ENCODE data around the gene ARID3C. TPM values are rescaled to one million over a fixed set of nuclear protein-coding genes. Genes with fewer than 3 reads are reported as not detected.

ARID3C gene
- total and polyA plus RNA-seq, 2 donors (not counting 1 experiment from before 2014, with no cell fraction given): 0.17 TPM; not detected in 1

DNA sequence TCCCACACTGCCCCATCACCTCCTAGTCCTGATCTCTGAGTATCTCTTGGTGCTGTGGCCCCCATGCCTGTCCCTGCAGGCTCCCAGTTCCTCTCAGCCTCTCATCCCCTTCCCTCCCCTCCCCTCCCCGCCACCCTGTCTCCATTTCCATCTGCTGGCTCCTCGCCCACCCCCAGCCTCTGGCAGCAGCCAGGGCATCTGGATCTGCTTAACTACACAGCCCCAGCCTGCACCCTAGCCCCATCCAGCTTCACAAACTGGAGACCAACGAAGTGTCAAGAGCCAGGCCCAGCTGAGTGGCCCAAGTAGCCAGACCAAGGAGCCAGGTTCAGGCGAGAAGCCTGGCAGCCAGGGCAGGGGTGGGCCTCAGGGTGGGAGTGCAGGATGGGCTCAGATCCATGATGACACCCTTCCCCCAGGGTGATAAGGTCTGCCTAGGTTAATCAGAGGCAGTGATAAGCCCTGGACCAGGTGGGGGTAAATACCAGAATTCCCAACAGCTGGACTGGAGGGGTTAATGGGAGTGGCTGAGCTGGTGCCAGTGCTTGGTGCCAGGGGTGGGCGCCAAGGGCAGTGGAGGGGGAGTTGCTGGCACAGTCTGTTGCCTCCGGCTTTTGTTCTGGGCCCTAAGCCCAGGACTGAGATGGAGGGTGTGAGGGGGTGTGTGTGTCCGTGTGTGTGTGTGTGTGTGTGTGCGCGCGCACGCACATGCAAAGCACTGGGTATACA lies 25.6 kb upstream of the ARID3C start:
- peak in 1 of 2 donors; percentile 74 for DNase-seq (ENCODE audit: low read depth in 2 of 2)
- Histone ChIP-seq H2AFZ (ENCODE audit: low read length) (no peak overlapping the region), H3K4me2 (ENCODE audit: extremely low read depth, insufficient read depth, low read length) (peak overlapping the region; percentile 23), H3K9ac (ENCODE audit: insufficient read depth, low read length) (no peak overlapping the region), H3K9me3 (ENCODE audit: control insufficient read depth, insufficient read depth, low read depth, low read length) (no peaks in the 10 kb centered on the region), H3K4me1 (ENCODE audit: control insufficient read depth, extremely low read depth, insufficient read depth, low read length) (peaks cover 29% of the 10 kb centered on the region), H3K27me3 (ENCODE audit: control insufficient read depth, insufficient read depth, low read length) (no peaks in the 10 kb centered on the region), H3K79me2 (ENCODE audit: control insufficient read depth, insufficient read depth, low read length) (no peaks in the 10 kb centered on the region), H3K27ac (ENCODE audit: insufficient read depth, low read length) (no peak overlapping the region), H3K36me3 (ENCODE audit: control insufficient read depth, insufficient read depth, low read length) (peaks cover under 1% of the 10 kb centered on the region), H3K4me3 (replicated peaks in 1 of 4; ENCODE audit: control extremely low read depth in 1 of 4, insufficient read depth in 1 of 4, low read depth in 3 of 4, low read length in 4 of 4) (no peak overlapping the region), H4K20me1 (ENCODE audit: control insufficient read depth, extremely low read depth, insufficient read depth, low read length) (no peaks in the 10 kb centered on the region)
- TF ChIP-seq EZH2 (IDR thresholded peaks at IDR 0.05; ENCODE audit: low read length, missing control alignments): no peak
- TF ChIP-seq, protein P1, sequence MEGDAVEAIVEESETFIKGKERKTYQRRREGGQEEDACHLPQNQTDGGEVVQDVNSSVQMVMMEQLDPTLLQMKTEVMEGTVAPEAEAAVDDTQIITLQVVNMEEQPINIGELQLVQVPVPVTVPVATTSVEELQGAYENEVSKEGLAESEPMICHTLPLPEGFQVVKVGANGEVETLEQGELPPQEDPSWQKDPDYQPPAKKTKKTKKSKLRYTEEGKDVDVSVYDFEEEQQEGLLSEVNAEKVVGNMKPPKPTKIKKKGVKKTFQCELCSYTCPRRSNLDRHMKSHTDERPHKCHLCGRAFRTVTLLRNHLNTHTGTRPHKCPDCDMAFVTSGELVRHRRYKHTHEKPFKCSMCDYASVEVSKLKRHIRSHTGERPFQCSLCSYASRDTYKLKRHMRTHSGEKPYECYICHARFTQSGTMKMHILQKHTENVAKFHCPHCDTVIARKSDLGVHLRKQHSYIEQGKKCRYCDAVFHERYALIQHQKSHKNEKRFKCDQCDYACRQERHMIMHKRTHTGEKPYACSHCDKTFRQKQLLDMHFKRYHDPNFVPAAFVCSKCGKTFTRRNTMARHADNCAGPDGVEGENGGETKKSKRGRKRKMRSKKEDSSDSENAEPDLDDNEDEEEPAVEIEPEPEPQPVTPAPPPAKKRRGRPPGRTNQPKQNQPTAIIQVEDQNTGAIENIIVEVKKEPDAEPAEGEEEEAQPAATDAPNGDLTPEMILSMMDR (conservative IDR thresholded peaks at IDR 0.05 in 1 of 2, IDR thresholded peaks at IDR 0.05 in 1 of 2; ENCODE audit: low read depth in 1 of 2, low read length in 2 of 2): no peak

DNA sequence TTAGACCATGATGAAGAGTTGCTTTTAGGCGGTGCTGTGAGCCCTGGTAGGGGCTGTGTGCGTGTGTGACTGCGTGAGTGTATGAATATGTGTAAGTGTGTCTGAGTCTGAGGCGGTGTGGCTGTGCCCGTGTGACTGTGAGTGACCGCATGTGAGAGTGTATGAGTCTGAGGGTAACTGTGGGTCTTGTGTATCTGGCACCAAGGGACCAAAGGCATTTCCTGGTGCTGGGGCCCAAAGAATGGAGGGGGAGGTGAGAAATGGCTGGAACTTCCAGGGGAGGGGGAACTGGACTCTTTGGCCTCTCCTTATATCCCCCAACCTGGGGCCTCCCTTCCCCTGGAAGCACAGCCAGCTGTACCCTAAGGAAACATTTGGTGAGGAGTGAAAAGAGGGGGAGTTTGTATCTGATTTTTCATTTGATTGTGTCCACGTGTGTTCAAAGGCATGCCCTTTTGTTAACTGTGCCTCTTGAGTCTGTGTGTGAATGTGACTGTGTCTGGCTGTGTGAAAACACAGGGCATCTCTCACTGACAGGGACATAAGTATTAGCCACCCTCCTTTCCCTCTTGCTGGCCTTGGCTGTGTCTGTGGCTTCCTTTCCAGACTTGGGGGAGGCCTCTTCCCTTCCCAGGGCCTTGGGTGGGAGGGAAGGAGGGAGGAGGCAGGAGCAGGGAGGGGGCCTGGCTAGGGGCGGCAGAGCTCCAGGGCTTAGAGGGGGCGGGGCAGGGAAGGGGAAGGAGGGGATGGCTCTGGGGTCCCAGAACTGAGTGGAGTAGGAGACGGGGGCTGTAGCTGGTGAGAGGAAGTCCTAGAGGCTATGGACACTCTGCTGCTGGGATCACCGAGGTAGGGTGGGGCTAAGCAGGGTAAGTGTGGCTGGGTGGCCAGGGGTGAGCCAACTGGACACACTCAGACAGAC lies 24.5 kb upstream of the ARID3C start:
- H2AFZ ChIP-seq (ENCODE audit: low read length): no peak overlapping the region
- H3K36me3 ChIP-seq (ENCODE audit: control insufficient read depth, insufficient read depth, low read length): peaks cover 5% of the 10 kb centered on the region
- H3K9ac ChIP-seq (ENCODE audit: insufficient read depth, low read length): no peak overlapping the region
- TF ChIP-seq, protein P1 (conservative IDR thresholded peaks at IDR 0.05 in 1 of 2, IDR thresholded peaks at IDR 0.05 in 1 of 2; ENCODE audit: low read depth in 1 of 2, low read length in 2 of 2): no peak
- no peak for TF ChIP-seq EZH2 (IDR thresholded peaks at IDR 0.05; ENCODE audit: low read length, missing control alignments)
- H3K79me2 ChIP-seq (ENCODE audit: control insufficient read depth, insufficient read depth, low read length): no peaks in the 10 kb centered on the region
- H3K4me1 ChIP-seq (ENCODE audit: control insufficient read depth, extremely low read depth, insufficient read depth, low read length): peaks cover 29% of the 10 kb centered on the region
- H3K9me3 ChIP-seq (ENCODE audit: control insufficient read depth, insufficient read depth, low read depth, low read length): no peaks in the 10 kb centered on the region
- H4K20me1 ChIP-seq (ENCODE audit: control insufficient read depth, extremely low read depth, insufficient read depth, low read length): no peaks in the 10 kb centered on the region
- peak; percentile 22 to 49 for DNase-seq (ENCODE audit: low read depth in 2 of 2)
- H3K4me3 ChIP-seq (replicated peaks in 1 of 4; ENCODE audit: control extremely low read depth in 1 of 4, insufficient read depth in 1 of 4, low read depth in 3 of 4, low read length in 4 of 4): no peak overlapping the region
- H3K27me3 ChIP-seq (ENCODE audit: control insufficient read depth, insufficient read depth, low read length): no peaks in the 10 kb centered on the region
- H3K4me2 ChIP-seq (ENCODE audit: extremely low read depth, insufficient read depth, low read length): no peak overlapping the region
- peak overlapping the region; percentile 18 for H3K27ac ChIP-seq (ENCODE audit: insufficient read depth, low read length)

DNA sequence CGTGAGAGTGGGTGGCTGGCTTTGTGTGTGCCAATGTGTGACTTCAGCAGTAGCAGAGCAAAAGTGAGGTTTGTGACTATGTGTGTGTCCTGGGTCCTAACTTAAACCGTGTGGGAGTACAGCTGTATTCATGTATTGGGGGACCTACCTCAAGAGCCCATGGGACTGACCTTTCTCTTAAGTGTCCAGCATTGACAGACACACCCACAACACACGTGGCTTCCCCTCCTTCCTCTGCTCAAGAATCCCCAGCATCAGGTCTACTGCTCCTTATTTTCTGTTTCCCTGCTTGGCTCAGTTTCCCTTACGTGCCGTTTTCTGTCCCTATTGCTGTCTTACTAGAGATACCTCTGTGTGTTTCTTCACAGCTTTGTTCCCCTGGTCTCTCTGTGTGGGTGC lies 23.7 kb upstream of the ARID3C start:
- Histone ChIP-seq H3K9ac (ENCODE audit: insufficient read depth, low read length) (no peak overlapping the region), H3K36me3 (ENCODE audit: control insufficient read depth, insufficient read depth, low read length) (peaks cover 6% of the 10 kb centered on the region), H4K20me1 (ENCODE audit: control insufficient read depth, extremely low read depth, insufficient read depth, low read length) (no peaks in the 10 kb centered on the region), H3K4me2 (ENCODE audit: extremely low read depth, insufficient read depth, low read length) (peak overlapping the region; percentile 92), H2AFZ (ENCODE audit: low read length) (no peak overlapping the region), H3K79me2 (ENCODE audit: control insufficient read depth, insufficient read depth, low read length) (peaks cover 5% of the 10 kb centered on the region), H3K9me3 (ENCODE audit: control insufficient read depth, insufficient read depth, low read depth, low read length) (no peaks in the 10 kb centered on the region), H3K27ac (ENCODE audit: insufficient read depth, low read length) (peak overlapping the region; percentile 18), H3K4me1 (ENCODE audit: control insufficient read depth, extremely low read depth, insufficient read depth, low read length) (peaks cover 32% of the 10 kb centered on the region), H3K27me3 (ENCODE audit: control insufficient read depth, insufficient read depth, low read length) (no peaks in the 10 kb centered on the region), H3K4me3 (replicated peaks in 1 of 4; ENCODE audit: control extremely low read depth in 1 of 4, insufficient read depth in 1 of 4, low read depth in 3 of 4, low read length in 4 of 4) (peak overlapping the region in 3 of 4 experiments; percentile 33 to 55 (median 45))
- TF ChIP-seq, protein P1 (conservative IDR thresholded peaks at IDR 0.05 in 1 of 2, IDR thresholded peaks at IDR 0.05 in 1 of 2; ENCODE audit: low read depth in 1 of 2, low read length in 2 of 2): no peak
- no peak for TF ChIP-seq EZH2 (IDR thresholded peaks at IDR 0.05; ENCODE audit: low read length, missing control alignments)
- no peak for DNase-seq (ENCODE audit: low read depth in 2 of 2)
